ENCODE measurements around the gene MET.
"Not testable (repeated sequence)": the region's sequence is repeated elsewhere in the genome, so short reads cannot be mapped to it uniquely, and the experiment has no call there.

MET gene

DNA sequence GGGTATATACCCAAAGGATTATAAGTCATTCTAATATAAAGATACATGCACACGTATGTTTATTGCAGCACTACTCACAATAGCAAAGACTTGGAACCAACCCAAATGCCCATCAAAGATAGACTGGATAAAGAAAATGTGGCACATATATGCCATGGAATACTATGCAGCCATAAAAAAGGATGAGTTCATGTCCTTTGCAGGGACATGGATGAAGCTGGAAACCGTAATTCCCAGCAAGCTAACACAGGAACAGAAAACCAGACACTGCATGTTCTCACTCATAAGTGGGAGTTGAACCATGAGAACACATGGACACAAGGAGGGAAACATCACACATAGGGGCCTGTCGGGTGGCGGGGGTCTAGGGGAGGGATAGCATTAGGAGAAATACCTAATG is 79.1 kb downstream of the MET start:
- not testable (repeated sequence) for DNase-seq (ENCODE audit: low read depth in 2 of 2)

DNA sequence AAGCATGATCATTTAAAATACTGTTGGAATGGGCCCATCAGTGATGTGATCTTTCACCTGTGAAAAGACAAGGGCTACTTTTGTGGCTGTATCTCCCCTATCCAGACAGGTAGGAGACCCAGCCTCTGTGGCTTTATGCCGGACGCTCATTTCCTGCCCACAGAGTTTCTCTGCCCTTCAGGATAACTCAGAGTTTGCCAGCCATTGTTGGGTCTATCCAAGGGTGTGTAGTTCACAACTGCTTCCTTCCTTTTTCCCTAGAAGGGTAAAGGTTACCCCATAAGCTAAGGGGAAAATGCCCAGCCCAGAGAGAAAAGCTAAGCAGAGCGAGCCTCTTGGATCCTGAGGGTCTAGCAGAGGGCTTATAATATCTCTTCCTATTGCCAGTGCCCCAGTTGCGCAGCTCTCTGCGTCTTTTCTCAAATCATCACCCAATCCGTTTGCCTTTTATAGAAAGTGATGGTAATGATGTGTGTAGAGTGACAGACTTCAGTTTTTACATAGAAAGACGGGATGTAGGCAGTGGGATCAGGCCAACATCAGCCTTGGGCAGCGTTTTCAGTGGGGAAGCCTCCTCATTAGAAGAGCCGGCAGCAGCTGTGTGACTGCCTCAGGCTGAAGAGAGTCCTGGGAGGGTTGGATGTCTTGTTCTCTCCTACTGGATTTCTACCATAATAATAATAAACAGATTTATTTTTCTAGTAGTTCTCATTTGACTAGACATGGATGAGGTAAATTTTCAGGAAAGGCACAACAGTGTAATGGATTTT is 80.5 kb downstream of the MET start:
- DNase-seq (ENCODE audit: low read depth in 2 of 2), result no peak

DNA sequence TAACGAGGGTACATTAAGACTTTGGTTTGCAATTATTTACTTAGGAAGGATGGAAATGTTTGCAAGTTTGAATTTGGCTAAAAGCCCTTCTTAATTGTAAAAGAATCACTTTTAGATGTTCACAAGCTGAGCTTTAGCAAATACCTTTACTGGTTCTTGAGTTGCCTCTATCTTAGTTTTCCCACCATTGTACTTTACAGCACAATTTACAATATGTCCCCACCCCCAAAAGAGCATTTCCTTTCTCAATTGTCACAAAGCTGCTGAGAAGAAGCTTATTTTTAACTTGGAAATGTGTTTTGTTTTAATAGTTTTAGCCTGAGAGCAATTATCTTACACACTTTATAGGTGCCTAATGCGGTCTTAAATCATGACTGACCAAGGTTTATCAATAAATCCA is 81.1 kb downstream of the MET start:
- DNase-seq (ENCODE audit: low read depth in 2 of 2), result no peak

DNA sequence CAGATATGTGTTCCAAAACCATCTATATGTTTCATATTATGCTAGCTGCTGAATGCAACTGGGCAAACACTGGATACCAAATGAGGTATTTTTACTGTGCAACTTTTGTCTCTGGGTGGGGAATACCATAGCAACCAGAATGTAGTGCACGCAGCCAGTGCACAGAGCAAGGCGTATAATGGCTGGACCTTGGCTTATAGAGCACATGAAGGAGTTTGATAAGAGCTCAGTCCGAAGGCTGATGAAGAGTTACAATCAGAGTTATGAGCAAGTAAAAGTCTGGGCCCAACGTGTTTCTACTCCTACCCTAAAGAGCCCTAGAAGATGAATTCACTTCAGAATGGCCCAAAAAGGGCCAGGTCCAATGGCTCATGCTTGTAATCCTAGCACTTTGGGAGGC is 82.2 kb downstream of the MET start:
- DNase-seq (ENCODE audit: low read depth in 2 of 2), result no peak

GRCh38 chr7:116757283-116757682 is 85.3 kb downstream of the MET start:
- no peak for DNase-seq (ENCODE audit: low read depth in 2 of 2)

- not testable (repeated sequence) for DNase-seq (ENCODE audit: low read depth in 2 of 2)
Measured at GRCh38 chr7:116759642-116760041, 87.6 kb downstream of the MET start.

DNA sequence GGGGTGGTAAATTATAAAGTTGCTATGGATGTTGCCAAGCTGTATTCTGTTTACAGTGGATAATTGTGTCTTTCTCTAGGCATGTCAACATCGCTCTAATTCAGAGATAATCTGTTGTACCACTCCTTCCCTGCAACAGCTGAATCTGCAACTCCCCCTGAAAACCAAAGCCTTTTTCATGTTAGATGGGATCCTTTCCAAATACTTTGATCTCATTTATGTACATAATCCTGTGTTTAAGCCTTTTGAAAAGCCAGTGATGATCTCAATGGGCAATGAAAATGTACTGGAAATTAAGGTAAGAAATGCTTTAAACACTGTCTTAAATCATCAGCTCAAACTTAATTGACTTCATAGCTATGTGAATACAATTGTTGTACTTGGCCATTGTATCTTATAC is 91.0 kb downstream of the MET start:
- DNase-seq (ENCODE audit: low read depth in 2 of 2), result no peak

DNA sequence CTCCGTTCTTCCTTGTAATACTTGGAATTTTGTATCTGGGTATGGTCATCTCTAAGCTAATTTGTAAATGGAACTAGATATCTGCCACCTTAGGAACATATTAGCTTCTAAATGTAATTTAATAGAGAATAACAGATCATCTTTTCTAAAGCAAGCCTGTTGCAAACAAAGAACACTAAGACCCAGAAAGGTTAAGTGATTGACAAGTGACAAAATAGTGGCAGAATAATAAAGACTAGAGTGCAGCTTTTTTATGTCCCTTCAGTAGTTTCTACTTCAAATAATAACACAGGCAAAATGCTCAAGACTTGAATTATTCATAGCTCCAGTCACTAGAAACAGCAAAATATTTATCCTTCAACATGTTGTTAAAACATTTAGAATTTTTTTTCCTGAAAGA is 91.7 kb downstream of the MET start:
- DNase-seq (ENCODE audit: low read depth in 2 of 2), result no peak

DNA sequence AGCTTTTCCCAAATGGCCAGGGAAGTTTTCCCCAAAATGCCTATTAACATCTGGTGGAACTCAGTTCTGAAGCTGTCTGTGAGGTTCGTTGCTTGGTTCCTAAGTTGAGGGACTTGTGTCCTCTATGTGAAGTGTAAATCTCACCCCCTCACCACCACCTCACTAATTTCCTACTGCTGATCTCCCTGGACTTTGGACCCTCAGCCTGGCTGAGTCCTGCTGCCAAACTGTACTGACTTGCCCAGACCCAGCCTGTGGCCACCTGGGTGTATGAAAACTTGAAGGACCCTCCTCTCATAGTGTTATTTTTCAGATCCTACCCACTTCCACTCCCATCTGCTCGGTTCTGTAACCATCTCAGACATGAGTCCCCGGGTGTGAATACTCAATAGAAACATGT is 94.9 kb downstream of the MET start:
- DNase-seq (ENCODE audit: low read depth in 2 of 2), result no peak

GRCh38 chr7:116769546-116769945 is 97.5 kb downstream of the MET start:
- no peak for DNase-seq (ENCODE audit: low read depth in 2 of 2)

- no peak for DNase-seq (ENCODE audit: low read depth in 2 of 2)
Measured at GRCh38 chr7:116770941-116771340, 98.9 kb downstream of the MET start.

- no peak for DNase-seq (ENCODE audit: low read depth in 2 of 2)
Measured at GRCh38 chr7:116771640-116772039, 99.6 kb downstream of the MET start.

DNA sequence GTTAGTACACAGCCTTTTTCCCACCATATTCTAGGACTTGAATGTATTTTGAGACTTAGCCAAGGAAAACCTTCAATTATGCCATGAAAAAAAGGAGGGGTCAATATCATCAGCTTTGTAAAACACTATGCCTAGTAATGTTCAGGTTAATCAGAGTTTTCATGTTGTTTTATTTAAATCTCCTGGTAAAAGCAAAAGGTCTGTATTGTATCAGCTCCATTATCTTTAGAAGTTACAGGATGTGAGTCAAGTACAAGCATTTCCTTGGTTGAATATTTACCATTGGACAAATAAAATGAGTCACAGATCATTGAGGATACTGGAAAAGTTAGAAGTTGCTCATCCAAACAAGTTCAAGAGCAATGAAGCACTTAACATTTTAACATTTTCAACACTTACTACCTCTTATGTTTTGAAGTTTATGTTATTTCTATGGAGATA is 100.4 kb downstream of the MET start:
- DNase-seq (ENCODE audit: low read depth in 2 of 2), result no peak

DNA sequence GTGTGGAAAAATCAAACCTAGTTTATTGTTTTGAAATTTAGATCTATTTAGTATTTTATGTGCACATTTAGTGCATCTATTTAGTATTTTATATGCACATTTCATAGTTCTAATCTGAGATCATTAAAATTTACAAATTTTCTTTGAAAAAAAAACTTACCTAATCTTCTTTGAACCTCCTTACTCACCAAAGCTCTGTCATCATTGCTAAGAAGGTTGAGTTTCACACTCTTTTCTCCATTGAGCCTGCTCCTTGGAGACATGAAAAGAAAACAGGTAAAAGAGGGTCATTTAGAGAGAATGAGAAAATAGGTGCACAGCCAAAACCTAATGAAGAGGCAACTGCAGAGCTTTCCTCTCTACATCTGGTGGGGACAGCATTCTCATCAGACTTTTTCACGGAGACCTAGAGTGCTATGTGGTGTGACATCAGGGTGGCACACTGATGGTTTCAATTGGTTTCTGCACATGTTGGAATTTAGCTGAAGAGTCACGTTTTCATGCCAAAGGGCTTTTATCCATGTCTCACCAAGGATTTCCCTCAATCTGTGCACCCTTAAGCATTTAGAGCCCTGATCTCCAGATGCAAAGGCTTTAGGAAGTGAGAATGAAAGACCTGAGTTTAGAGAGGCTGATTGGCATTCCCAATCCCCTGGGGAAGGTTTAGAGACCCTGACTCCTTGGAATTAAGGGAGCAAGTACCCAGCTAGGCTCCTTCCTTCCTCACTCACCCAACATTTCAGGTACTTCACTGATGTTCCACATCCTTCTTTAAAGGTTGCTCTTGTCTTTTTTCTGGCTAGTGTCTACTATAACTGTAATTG is 101.1 kb downstream of the MET start:
- no peak for DNase-seq (ENCODE audit: low read depth in 2 of 2)

DNA sequence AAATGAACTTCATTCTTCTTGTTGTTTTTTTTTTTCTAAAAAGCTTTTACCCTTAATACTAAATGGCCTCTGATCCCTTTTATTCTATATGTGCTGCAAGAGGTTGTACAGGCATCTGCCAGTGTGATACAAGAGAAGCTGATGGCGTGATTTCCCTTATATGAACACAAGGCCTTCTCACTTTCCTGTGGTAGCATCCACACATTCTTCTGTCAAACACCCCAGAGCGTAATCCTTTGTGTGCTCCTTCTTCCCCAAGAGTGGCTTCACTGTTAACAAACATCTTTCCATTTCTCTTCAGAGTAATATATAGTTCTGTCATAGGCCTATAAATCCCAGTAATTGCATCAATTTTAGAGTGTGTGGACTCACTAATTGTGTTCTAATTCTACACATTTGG is 104.0 kb downstream of the MET start:
- no peak for DNase-seq (ENCODE audit: low read depth in 2 of 2)

- DNase-seq (ENCODE audit: low read depth in 2 of 2), result no peak
Measured at GRCh38 chr7:116776610-116777289, 104.8 kb downstream of the MET start.

- DNase-seq (ENCODE audit: low read depth in 2 of 2), result no peak
Measured at GRCh38 chr7:116777651-116778281, 105.8 kb downstream of the MET start.

GRCh38 chr7:116779216-116779615 is 107.2 kb downstream of the MET start:
- no peak for DNase-seq (ENCODE audit: low read depth in 2 of 2)

- no peak for DNase-seq (ENCODE audit: low read depth in 2 of 2)
Measured at GRCh38 chr7:116779931-116780330, 107.9 kb downstream of the MET start.

DNA sequence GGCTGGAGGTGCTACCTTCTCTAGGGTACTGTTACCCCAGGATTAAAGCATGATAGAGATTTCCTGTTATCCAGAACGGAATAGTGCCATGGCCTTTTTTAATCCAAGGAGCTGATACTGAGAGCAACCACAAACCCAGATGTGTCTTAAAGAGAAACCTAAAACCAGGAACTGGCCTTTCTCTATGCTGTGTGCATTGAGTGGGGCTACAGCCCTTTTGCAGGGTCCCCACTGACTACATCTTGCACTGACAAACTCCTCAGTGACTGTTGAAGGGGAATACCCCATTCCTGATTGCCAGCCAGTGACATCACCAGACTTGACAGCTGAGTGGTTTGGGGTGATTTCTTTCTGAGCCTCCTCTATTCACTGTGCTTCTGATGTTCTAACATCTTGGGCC is 108.5 kb downstream of the MET start:
- no peak for DNase-seq (ENCODE audit: low read depth in 2 of 2)

GRCh38 chr7:116780966-116781365 is 109.0 kb downstream of the MET start:
- DNase-seq (ENCODE audit: low read depth in 2 of 2), result no peak

GRCh38 chr7:116781584-116781983 is 109.6 kb downstream of the MET start:
- no peak for DNase-seq (ENCODE audit: low read depth in 2 of 2)
